ENCODE data around the gene PRKAB1. TPM values are rescaled to one million over a fixed set of nuclear protein-coding genes. Genes with fewer than 3 reads are reported as not detected.

Gene PRKAB1
- total RNA-seq, 1 experiment from 2014 or later = 32.3 TPM

- DNase-seq (ENCODE audit: low spot score) (no peak), ATAC-seq (no peak)
- Mint-ChIP-seq H3K27ac (no peak overlapping the region), H3K4me1 (no peaks in the 10 kb centered on the region), H3K9me3 (no peaks in the 10 kb centered on the region), H3K27me3 (ENCODE audit: low read depth) (no peaks in the 10 kb centered on the region), H3K4me3 (no peak overlapping the region), H3K36me3 (peaks cover 84% of the 10 kb centered on the region)
- CTCF ChIA-PET = no interaction called here
- POLR2A ChIA-PET = no interaction called here
- TF ChIP-seq ZNF138 (CRISPR knock-in tag; conservative IDR thresholded peaks at IDR 0.05) (no peak), NFATC4 (CRISPR knock-in tag; IDR thresholded peaks at IDR 0.05) (no peak), ATF2 (CRISPR knock-in tag; IDR thresholded peaks at IDR 0.05; ENCODE audit: borderline replicate concordance, low read depth) (no peak), ERG (CRISPR knock-in tag; IDR thresholded peaks at IDR 0.05) (no peak), ATF1 (CRISPR knock-in tag; IDR thresholded peaks at IDR 0.05) (no peak), MXD4 (CRISPR knock-in tag; IDR thresholded peaks at IDR 0.05; ENCODE audit: borderline replicate concordance) (no peak), ZNF219 (CRISPR knock-in tag; IDR thresholded peaks at IDR 0.05; ENCODE audit: borderline replicate concordance) (no peak), ZSCAN18 (CRISPR knock-in tag; IDR thresholded peaks at IDR 0.05) (no peak)
These were observed 46.8 kb downstream of the PRKAB1 start for GRCh38 chr12:119714614-119715267.

GRCh38 chr12:119715268-119715620 lies 47.3 kb downstream of the PRKAB1 start:
- no peaks in the 10 kb centered on the region for H3K9me3 Mint-ChIP-seq
- H3K36me3 Mint-ChIP-seq = peaks cover 83% of the 10 kb centered on the region
- H3K4me1 Mint-ChIP-seq = no peaks in the 10 kb centered on the region
- H3K27me3 Mint-ChIP-seq (ENCODE audit: low read depth) = no peaks in the 10 kb centered on the region
- ATAC-seq = no peak
- no peak overlapping the region for H3K4me3 Mint-ChIP-seq
- no peak for DNase-seq (ENCODE audit: low spot score)
- ChIA-PET CTCF (no interaction called here), POLR2A (no interaction called here)
- no peak overlapping the region; the same call in 1 of the 2 replicates for H3K27ac Mint-ChIP-seq
- TF ChIP-seq ZSCAN18 (CRISPR knock-in tag; IDR thresholded peaks at IDR 0.05) (no peak), GRHL2 (CRISPR knock-in tag; IDR thresholded peaks at IDR 0.05; ENCODE audit: insufficient replicate concordance, severe bottlenecking) (no peak), ETV6 (CRISPR knock-in tag; IDR thresholded peaks at IDR 0.05) (no peak), ZNF317 (CRISPR knock-in tag; IDR thresholded peaks at IDR 0.05; ENCODE audit: borderline replicate concordance, low read depth) (no peak), ZNF281 (CRISPR knock-in tag; IDR thresholded peaks at IDR 0.05) (no peak), SP1 (CRISPR knock-in tag; conservative IDR thresholded peaks at IDR 0.05) (no peak), ELF4 (CRISPR knock-in tag; IDR thresholded peaks at IDR 0.05; ENCODE audit: low read depth) (no peak), CTCF (IDR thresholded peaks at IDR 0.05) (no peak), ATF1 (CRISPR knock-in tag; IDR thresholded peaks at IDR 0.05) (no peak), ZNF423 (CRISPR knock-in tag; IDR thresholded peaks at IDR 0.05) (no peak)
